Mesenchymal stem cell (in vitro differentiated cells and primary cell): ENCODE measurements around the gene SUCO.
A peak's percentile ranks its signal among the peaks of the same experiment; 100 is the strongest.

Experiments used
- DNase-seq: peaks from one replicate; pipeline ENCODE4 v3.0.0-alpha.2; 2013
- H2AFZ ChIP-seq: one replicate; pipeline ENCODE4 v1.6.1; 2013; ENCODE audit warnings: low read depth, mild to moderate bottlenecking, control low read depth, inconsistent platforms, low read length, moderate library complexity
- H2AK5ac ChIP-seq: 2 replicates; pipeline ENCODE4 v1.6.1; 2013; ENCODE audit warnings: low read length, moderate library complexity, mild to moderate bottlenecking, inconsistent platforms; ENCODE audit not compliant: severe bottlenecking
- H2BK120ac ChIP-seq: one replicate; pipeline ENCODE4 v1.6.1; 2013; ENCODE audit warnings: low read depth, mild to moderate bottlenecking, inconsistent platforms, low read length, moderate library complexity
- H2BK12ac ChIP-seq, 2 experiments: one replicate each; pipeline ENCODE4 v1.6.1; 2013; ENCODE audit warnings: inconsistent platforms in 2 of 2, low read length in 2 of 2, mild to moderate bottlenecking in 2 of 2, moderate library complexity in 2 of 2, control low read depth in 1 of 2
- H2BK15ac ChIP-seq: one replicate; pipeline ENCODE4 v1.6.1; 2013; ENCODE audit warnings: mild to moderate bottlenecking, low read depth, inconsistent platforms; ENCODE audit not compliant: poor library complexity, severe bottlenecking
- H2BK5ac ChIP-seq: 2 replicates; pipeline ENCODE4 v1.6.1; 2013; ENCODE audit warnings: low read depth, mild to moderate bottlenecking, low read length, control low read depth, inconsistent platforms; ENCODE audit not compliant: poor library complexity, severe bottlenecking
- H3K14ac ChIP-seq, 2 experiments: one replicate each; pipeline ENCODE4 v1.6.1; 2013; ENCODE audit warnings: inconsistent platforms in 2 of 2, low read length in 2 of 2, control low read depth in 1 of 2, mild to moderate bottlenecking in 1 of 2, moderate library complexity in 1 of 2
- H3K18ac ChIP-seq, 2 experiments: one replicate each; pipeline ENCODE4 v1.6.1; 2013; ENCODE audit warnings: inconsistent platforms in 2 of 2, low read length in 2 of 2, control low read depth in 1 of 2, low read depth in 1 of 2, mild to moderate bottlenecking in 1 of 2
- H3K23ac ChIP-seq, 2 experiments: one replicate each; pipeline ENCODE4 v1.6.1; 2013; ENCODE audit warnings: inconsistent platforms in 2 of 2, low read length in 2 of 2, mild to moderate bottlenecking in 2 of 2, moderate library complexity in 2 of 2, control low read depth in 1 of 2
- H3K27ac ChIP-seq: 2 replicates; pipeline ENCODE4 v1.5.1; 2013; ENCODE audit warnings: mild to moderate bottlenecking, moderate library complexity, low read length, control low read depth, inconsistent platforms; ENCODE audit not compliant: poor library complexity, severe bottlenecking
- H3K27me3 ChIP-seq, 2 experiments: 2 replicates each; pipeline versions ENCODE4 v1.6.1 to v1.7.0; 2013; ENCODE audit warnings: low read length in 2 of 2, mild to moderate bottlenecking in 2 of 2, moderate library complexity in 2 of 2, control low read depth in 1 of 2, inconsistent platforms in 1 of 2; ENCODE audit not compliant: control insufficient read depth in 1 of 2, insufficient read depth in 1 of 2
- H3K36me3 ChIP-seq, 2 experiments: 2 replicates each; pipeline versions ENCODE4 v1.6.1 to v1.7.0; 2013; ENCODE audit warnings: low read length in 2 of 2, control low read depth in 1 of 2, inconsistent platforms in 1 of 2, low read depth in 1 of 2, mild to moderate bottlenecking in 1 of 2; ENCODE audit not compliant: insufficient read depth in 2 of 2, control insufficient read depth in 1 of 2
- H3K4ac ChIP-seq, 2 experiments: one replicate each; pipeline ENCODE4 v1.6.1; 2013; ENCODE audit warnings: inconsistent platforms in 2 of 2, low read length in 2 of 2, mild to moderate bottlenecking in 2 of 2, moderate library complexity in 2 of 2, control low read depth in 1 of 2, low read depth in 1 of 2
- H3K4me1 ChIP-seq: 2 replicates; pipeline ENCODE4 v1.6.1; 2013; ENCODE audit warnings: low read depth, low read length, control low read depth; ENCODE audit not compliant: control insufficient read depth, insufficient read depth
- H3K4me2 ChIP-seq: 2 replicates; pipeline ENCODE4 v1.6.1; 2013; ENCODE audit warnings: low read length, mild to moderate bottlenecking, inconsistent platforms; ENCODE audit not compliant: poor library complexity, severe bottlenecking
- H3K4me3 ChIP-seq, 2 experiments: 2 replicates each; pipeline versions ENCODE4 v1.5.1 to v1.7.0; 2013; ENCODE audit warnings: low read length in 2 of 2, mild to moderate bottlenecking in 2 of 2, control low read depth in 1 of 2, low read depth in 1 of 2; ENCODE audit not compliant: insufficient read depth in 1 of 2
- H3K79me1 ChIP-seq: replicated peaks from 2 replicates; pipeline ENCODE4 v1.6.1; 2013; ENCODE audit warnings: mild to moderate bottlenecking, control low read depth, low read length, inconsistent platforms; ENCODE audit not compliant: poor library complexity, severe bottlenecking
- H3K9ac ChIP-seq: 2 replicates; pipeline ENCODE4 v1.7.0; 2013; ENCODE audit warnings: mild to moderate bottlenecking, low read length, moderate library complexity
- H3K9me3 ChIP-seq: 2 replicates; pipeline ENCODE4 v1.7.0; 2013; ENCODE audit warnings: mild to moderate bottlenecking, low read length; ENCODE audit not compliant: control insufficient read depth
- H4K8ac ChIP-seq: one replicate; pipeline ENCODE4 v1.6.1; 2013; ENCODE audit warnings: inconsistent platforms, mild to moderate bottlenecking, low read length, moderate library complexity
- H4K91ac ChIP-seq: one replicate; pipeline ENCODE4 v1.6.1; 2013; ENCODE audit warnings: mild to moderate bottlenecking, low read length, inconsistent platforms
- WGBS: methylation state at CpG from one replicate; pipeline ENCODE4 v1.1.7; 2013; ENCODE audit warnings: mixed read lengths; 5-methylcytosine and 5-hydroxymethylcytosine counted together

SUCO gene

DNA sequence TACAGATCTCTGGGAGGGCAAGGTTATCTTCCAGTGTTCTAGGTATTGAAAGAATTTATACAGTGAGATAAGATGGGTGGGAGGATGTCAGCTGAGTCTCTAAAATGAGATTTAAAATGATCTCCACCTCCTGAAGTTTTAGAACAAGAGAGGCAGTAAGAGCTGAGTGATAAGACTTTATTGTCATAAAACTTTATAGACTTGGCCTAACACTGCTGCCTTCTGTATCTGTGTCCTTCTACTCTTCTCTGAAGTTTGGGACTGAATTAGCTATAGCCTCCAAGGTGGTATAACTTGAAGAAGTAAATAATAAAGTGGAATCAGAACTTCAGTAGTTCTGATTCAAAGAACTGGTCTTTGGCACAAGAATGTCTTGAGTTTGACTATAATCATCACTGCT, 48.3 kb downstream of the SUCO start:
- no peaks in the 10 kb centered on the region for H3K9me3 ChIP-seq
- H2BK120ac ChIP-seq: no peak overlapping the region
- no peaks in the 10 kb centered on the region for H3K79me1 ChIP-seq
- H3K4me3 ChIP-seq: no peak overlapping the region
- no peak overlapping the region for H3K14ac ChIP-seq
- no peak overlapping the region for H2BK5ac ChIP-seq
- H3K4me1 ChIP-seq: no peaks in the 10 kb centered on the region
- no peak overlapping the region for H4K8ac ChIP-seq
- no peak overlapping the region for H3K4ac ChIP-seq
- no peak overlapping the region for H3K23ac ChIP-seq
- no peak overlapping the region for H3K9ac ChIP-seq
- no peak overlapping the region for H2AK5ac ChIP-seq
- peak; percentile 10 for DNase-seq
- H2BK15ac ChIP-seq: no peak overlapping the region
- no peak overlapping the region for H3K18ac ChIP-seq
- H2AFZ ChIP-seq: no peak overlapping the region
- no peak overlapping the region for H3K4me2 ChIP-seq
- H3K27ac ChIP-seq: no peak overlapping the region
- no peak overlapping the region for H4K91ac ChIP-seq
- peaks cover 3 to 53% of the 10 kb centered on the region in 2 experiments for H3K36me3 ChIP-seq
- H2BK12ac ChIP-seq: no peak overlapping the region
- H3K27me3 ChIP-seq: no peaks in the 10 kb centered on the region

DNA sequence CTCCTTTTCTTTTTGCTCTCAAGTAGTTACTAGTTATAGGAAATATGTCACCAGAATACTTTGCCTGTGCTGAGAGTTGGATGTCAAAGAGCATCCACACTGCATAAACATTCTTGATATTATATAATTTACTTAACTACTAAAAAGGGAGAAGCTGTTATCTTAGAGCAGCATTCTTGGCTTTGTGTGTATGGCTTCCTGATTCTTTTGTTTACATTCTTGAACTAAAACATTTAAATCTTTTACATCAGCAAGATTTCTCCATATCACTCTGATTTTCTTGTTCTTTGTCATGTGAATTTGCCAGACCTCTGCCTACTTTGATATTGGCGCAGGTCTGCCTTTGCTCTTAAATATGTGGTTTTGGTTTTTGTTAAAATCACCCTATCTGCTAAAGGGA, 48.8 kb downstream of the SUCO start:
- Histone ChIP-seq H3K9me3 (no peaks in the 10 kb centered on the region), H3K18ac (no peak overlapping the region)

GRCh38 chr1:172582889-172583288, 49.9 kb downstream of the SUCO start:
- Histone ChIP-seq H2BK12ac (no peak overlapping the region), H2BK120ac (no peak overlapping the region), H3K27ac (no peak overlapping the region), H2AK5ac (no peak overlapping the region), H3K36me3 (peaks cover 3 to 42% of the 10 kb centered on the region in 2 experiments), H3K9ac (no peak overlapping the region), H3K4me1 (no peaks in the 10 kb centered on the region), H2BK15ac (no peak overlapping the region), H3K4ac (no peak overlapping the region), H3K27me3 (no peaks in the 10 kb centered on the region), H3K4me3 (no peak overlapping the region), H3K14ac (no peak overlapping the region), H3K18ac (no peak overlapping the region), H3K9me3 (no peaks in the 10 kb centered on the region), H3K79me1 (no peaks in the 10 kb centered on the region), H4K91ac (no peak overlapping the region), H4K8ac (no peak overlapping the region), H2AFZ (no peak overlapping the region), H2BK5ac (no peak overlapping the region), H3K23ac (no peak overlapping the region), H3K4me2 (no peak overlapping the region)
- no peak for DNase-seq
- 86% methylated on average over 1 of the region's 3 CpGs for WGBS

More for the DNA sequence above, 48.8 kb downstream of the SUCO start:
- Histone ChIP-seq H3K4me3 (no peak overlapping the region), H3K79me1 (no peaks in the 10 kb centered on the region), H2BK15ac (no peak overlapping the region), H3K27me3 (no peaks in the 10 kb centered on the region), H3K4me1 (no peaks in the 10 kb centered on the region), H3K4me2 (no peak overlapping the region), H2BK12ac (no peak overlapping the region), H3K23ac (no peak overlapping the region), H4K91ac (no peak overlapping the region), H3K14ac (no peak overlapping the region), H3K36me3 (peaks cover 3 to 53% of the 10 kb centered on the region in 2 experiments), H2BK5ac (no peak overlapping the region), H2AFZ (no peak overlapping the region), H3K9ac (no peak overlapping the region), H2AK5ac (no peak overlapping the region), H4K8ac (no peak overlapping the region), H2BK120ac (no peak overlapping the region), H3K27ac (no peak overlapping the region), H3K4ac (no peak overlapping the region)
- 80% methylated on average over 1 of the region's 1 CpG for WGBS
- DNase-seq: peak; percentile 62

- H3K4ac ChIP-seq: no peak overlapping the region
- H3K36me3 ChIP-seq: peaks cover 3 to 29% of the 10 kb centered on the region in 2 experiments
- peak overlapping the region; percentile 68 for H3K9ac ChIP-seq
- H3K4me2 ChIP-seq: no peak overlapping the region
- H3K27me3 ChIP-seq: no peaks in the 10 kb centered on the region
- no peaks in the 10 kb centered on the region for H3K9me3 ChIP-seq
- no peak overlapping the region for H2BK120ac ChIP-seq
- no CpG with 5 or more reads among the region's 3 CpGs for WGBS
- no peak overlapping the region for H3K27ac ChIP-seq
- peak; percentile 53 for DNase-seq
- no peaks in the 10 kb centered on the region for H3K79me1 ChIP-seq
- no peak overlapping the region for H4K8ac ChIP-seq
- no peak overlapping the region for H3K14ac ChIP-seq
- no peak overlapping the region for H3K18ac ChIP-seq
- no peak overlapping the region for H2BK5ac ChIP-seq
- no peak overlapping the region for H3K4me3 ChIP-seq
- no peaks in the 10 kb centered on the region for H3K4me1 ChIP-seq
- no peak overlapping the region for H2AFZ ChIP-seq
- no peak overlapping the region for H4K91ac ChIP-seq
- no peak overlapping the region for H2BK12ac ChIP-seq
- no peak overlapping the region for H3K23ac ChIP-seq
- no peak overlapping the region for H2AK5ac ChIP-seq
- no peak overlapping the region for H2BK15ac ChIP-seq
Measured at GRCh38 chr1:172585348-172585747, 52.4 kb downstream of the SUCO start.
